GDM1 (cell line): Measurements from ENCODE around the gene DTX4.

Source experiments
- DNase-seq: peaks from one replicate; lab custom pipeline; 2025; lab: John Stamatoyannopoulos, UW

Gene DTX4

DNA sequence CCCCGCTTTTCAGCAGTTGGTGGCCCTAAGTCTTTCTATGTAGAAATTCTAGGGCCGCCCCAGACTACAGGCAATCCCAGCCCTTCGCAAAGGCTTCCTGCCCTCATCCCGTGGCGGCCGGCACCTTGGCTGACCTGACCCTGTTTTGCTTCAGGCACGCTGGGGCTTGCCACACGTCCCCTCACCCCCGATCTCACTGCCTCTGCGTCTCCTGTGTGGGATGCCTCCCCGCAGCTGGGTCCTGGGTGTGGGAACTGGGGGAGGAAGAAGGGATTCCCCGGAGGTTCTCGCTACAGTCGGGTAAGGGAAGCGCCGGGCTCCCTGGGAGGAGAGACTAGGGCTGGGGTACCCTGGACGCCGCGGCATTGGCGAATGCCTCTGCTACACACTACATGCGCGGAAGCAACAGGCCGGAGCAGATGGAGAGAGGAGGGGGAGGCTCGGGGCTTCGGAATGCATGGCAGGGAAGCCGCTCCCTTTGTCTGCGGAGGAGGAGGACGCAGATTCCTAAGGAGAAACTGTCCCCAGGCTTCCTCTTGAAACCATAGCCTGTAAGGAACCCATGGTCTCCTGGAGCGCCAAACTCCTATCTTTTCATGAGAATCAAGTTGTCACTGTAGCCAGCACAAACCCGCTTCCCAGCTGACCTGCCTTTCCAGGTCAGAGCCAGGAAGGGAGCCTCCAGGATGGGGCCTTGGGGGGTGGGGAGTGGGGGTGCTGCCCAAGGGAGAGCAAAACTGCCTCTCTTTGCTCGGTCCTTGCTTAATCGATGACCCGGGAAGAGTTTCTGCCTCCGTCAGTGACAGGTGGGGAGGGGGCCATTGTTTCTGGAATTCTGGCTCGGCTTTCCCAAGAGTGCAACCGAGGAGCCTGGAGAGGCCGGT lies 1.4 kb downstream of the DTX4 start:
- no peak for DNase-seq

DNA sequence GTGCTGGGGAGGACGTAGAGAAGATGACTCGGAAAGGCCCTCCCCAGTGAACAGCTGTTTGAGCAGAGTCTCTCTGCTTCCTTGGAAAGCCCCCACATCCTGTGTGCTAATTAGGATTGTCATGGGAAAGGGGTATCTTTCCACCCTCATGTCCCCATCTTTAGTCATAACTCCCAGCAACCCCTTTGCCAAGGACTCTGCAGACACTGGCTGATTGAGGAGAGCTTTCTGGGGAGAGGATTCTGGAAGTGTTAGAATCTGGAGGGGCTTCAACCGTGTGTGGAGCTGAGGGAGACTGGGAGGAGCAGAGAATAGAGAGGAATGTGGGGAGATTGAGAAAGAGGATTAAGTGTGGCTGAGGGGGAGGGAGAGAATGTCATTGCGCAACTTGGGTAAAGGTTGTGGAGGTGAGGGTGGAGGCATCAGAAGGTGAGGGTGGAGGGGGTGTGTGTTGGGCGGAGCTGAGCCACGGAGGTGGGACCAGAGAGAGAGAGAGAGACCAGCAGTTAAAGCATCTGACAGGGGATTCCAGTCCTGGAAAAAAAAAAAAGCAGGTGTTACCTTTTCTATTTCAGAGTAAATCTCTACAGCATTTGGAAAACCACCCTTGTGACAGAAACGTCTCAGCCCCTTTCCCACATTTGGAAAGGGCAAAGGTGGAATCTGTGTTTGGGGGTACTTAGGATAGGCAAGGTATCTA lies 2.2 kb downstream of the DTX4 start:
- no peak for DNase-seq

DNA sequence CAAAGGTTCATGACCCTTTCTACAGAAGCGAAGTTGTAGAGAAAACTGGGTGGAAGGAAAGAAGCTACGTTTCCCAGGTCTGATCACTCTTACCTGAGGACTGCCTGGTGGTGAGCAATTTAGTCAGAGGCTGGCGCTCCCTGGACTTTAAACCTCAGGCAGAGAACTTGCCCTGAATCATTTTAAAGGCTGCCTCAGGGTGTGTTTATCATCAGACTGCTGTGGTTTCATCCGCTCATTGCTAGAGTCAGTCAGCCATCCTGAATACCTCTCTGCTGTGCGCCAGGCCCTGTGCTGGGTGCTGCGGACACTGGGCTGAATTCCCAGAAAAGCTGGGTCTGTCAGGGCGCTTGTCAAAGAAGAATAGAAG lies 2.7 kb downstream of the DTX4 start:
- DNase-seq = no peak

DNA sequence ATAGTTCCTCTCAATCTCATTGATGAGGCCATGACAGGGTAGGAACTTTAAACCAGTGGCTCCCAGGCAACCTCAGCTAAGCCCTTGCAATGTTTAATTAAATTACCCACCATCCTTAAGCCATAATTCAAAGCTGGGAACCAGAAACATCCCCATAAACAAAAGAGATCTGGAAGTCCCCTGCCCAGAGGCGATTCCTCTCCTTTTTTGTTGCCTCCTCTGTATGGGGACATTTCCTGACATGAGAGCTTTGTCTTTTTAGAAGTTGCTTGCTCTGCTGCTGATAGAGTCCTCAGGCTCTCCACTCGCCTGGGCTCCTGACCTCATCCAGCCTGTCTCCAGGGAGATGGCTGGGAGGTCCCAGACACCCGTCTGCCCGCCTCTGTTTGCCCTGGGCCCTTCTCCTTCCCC lies 3.2 kb downstream of the DTX4 start:
- no peak for DNase-seq

DNA sequence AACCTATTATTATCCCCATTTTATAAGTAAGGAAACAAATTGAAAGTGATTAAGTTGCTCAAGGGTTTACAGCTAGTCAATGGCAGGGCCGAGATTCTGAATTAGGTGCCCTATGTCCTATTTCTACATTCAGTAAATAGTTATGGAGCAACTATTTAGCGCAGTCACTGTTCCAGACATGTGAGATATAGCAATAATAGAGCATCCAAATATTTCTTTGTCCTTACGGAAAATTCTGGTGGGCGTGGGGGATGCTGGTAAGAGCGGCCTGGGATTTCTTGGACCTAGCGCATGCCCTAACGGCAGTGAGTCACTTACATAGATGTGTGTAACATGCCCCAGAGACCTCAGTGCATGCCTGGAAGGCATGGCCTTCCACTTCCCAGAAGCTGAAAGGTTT lies 4.4 kb downstream of the DTX4 start:
- no peak for DNase-seq

DNA sequence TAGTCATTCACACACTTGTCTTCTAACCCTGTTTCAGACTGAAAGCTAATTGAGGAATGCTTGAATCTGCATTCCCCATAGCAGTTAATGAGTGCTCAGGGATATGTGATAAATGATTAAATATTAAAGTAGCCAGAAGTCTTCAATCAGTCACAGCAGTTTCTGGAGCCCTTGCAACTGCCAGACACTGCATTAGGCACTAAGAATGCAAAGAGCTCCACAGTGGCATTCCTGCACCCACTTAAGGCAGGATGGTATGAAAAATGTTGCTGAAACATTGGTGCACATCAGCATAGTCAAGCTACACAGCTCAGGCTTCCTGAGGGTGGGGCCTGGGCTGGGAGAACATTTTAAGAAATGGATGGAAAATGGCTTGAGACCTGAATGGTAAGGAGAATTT lies 6.5 kb downstream of the DTX4 start:
- DNase-seq = no peak

DNA sequence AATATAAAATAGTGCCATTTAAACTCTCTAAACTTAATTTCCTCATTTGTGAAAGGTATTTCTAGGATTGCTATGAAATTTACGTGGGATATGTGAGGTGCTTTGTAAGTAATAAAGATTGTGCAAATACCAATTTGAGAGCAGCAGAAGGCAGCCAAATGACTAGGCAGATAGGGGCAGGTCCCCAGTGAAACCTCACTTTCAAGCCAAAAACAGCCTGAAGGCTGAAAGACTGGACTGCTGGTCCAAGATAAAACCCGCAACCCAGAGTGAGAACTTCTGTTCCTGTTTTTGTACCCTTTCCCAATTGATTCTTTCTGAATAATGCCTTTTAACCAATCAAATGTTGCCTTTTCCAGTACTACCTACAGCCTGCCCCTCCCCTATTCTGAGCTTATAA lies 7.2 kb downstream of the DTX4 start:
- no peak for DNase-seq

DNA sequence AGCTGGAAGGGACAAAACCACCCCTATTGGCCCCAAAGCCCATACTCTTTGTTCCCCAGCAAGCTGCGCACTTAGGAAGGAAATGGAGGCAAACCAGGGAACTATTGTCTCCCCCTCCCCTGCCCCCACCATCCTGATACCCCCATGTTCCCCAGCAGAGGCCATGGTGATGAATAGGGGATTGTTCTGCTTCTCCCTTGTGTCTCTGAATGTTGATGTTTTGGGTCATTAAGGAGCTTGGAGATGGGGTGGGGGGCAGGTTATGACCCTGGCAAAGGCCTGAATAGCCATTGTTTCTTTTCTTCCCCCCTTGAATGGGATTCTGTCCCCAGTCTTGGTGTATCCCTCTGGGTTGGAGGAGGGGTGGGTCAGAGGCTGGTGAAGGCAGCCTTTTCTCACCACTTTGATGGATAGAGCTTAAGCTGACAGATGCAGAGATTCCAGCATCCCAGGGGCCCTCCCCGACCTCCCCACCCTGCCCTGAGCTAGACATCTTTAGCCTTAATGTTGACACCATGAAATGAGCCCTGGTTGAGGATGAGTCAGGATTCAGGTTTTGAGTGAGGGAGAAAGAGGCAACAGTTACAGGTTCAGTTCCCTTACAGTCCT lies 8.3 kb downstream of the DTX4 start:
- DNase-seq = no peak

DNA sequence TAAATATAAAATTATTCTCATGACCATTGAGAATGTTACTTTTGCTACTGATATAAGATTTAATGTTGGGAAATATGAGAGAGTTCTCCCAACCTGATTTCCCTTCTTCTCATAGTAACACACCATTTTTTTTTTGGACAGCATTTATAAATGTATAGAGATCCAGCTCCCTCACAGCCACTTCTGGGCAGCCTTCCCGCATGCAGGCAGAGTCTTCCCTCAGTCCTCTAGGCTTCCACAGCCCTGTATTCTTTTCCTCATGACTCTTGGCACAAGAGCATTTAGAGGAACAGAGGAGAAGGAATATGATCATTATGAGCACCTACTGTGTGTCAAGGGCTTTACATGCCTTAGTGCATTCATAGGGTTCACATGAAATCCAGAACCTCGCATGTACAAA lies 9.0 kb downstream of the DTX4 start:
- no peak for DNase-seq

DNA sequence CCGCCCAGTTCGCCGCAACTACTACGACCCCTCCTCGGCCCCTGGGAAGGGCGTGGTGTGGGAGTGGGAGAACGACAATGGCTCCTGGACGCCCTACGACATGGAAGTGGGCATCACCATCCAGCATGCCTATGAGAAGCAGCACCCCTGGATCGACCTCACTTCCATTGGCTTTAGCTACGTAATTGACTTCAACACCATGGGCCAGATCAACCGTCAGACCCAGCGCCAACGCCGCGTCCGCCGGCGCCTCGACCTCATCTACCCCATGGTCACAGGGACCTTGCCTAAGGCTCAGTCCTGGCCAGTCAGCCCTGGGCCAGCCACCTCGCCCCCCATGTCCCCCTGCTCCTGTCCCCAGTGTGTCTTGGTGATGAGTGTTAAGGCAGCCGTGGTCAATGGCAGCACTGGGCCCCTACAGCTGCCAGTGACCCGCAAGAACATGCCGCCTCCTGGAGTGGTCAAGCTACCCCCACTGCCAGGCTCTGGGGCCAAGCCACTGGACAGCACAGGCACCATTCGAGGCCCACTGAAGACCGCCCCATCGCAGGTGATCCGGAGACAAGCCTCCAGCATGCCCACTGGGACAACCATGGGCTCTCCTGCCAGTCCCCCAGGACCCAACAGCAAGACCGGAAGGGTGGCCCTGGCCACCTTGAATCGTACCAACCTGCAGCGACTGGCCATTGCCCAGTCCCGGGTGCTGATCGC lies 10.0 kb downstream of the DTX4 start:
- DNase-seq = no peak

DNA sequence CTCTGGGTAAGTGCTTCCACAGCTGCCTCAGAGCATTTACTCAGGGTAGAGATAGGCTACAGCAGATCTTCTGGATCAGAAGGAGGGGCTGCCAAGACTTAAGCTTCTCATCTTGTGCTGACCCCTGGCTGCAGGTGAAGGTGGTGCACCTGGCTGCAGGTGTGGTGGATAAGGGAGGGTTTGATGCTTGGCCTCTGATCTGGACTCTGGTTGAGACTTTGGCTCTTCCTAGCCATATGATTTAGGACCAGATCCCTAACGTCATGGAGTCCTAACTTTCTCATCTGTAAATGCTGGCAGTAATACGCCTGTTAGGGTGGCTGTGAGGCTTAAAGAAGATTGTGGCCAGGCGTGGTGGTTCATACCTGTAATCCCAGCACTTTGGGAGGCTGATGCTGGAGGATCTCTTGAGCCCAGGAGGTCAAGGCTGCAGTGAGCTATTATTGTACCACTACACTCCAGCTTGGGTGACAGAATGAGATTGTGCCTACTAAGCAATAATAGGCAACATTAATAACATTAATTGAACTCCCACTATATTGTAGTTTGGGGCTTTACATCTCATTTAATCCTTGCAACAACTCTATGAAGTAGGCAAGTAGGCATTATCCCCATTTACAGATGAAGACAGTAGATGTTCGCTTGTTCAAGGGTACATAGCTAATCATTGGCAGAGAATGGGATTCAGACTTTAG lies 10.7 kb downstream of the DTX4 start:
- no peak for DNase-seq

DNA sequence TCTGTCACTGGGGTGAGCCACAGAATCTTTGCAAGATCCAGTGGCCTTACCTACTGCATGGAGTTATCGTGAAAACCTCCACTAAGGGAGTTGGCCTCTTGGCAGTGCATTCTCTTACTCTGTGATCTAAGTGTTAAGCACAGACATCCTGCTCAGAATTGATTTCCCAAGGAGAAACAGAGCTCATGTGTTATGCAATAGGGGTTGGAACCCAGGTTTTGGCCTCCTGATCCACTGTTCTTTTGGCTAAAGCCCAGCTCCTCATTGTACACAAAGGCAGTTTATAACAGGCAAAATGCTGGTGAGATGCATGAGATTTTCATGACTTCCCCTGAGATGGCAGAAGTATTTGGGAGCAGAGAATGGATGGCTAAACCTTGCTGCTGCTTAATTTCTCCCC lies 11.8 kb downstream of the DTX4 start:
- DNase-seq = no peak

DNA sequence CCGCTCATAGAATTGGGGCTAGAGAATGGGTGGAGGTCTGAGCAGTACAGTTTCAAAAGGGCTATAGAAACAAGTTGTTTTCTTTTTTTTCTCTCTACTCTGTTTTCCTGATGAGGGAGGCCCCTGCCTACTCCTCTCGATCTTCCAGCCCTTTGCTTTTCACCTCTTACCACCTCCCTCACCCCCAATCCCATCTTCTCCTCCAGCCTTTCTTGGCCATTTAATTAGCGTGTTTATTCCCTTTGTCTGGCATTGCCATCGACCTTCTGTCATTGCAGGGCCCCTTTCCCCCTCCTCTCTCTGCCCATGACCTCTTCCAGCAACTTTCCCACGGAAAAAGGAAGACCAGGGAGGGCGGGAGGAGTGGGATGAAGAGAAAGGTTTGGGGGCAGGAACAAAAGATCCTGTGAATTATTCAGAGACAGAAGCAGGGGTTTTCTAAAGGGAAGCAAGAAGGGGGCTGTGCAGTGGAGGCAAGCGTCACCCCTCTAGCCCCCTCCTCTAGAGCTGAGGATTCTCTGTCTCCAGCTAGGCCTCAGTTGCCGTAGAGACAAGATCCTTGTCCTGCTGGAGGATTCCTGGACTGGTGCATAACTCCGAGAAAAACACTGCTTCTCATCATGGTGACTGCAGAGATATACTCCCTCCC lies 12.9 kb downstream of the DTX4 start:
- no peak for DNase-seq

DNA sequence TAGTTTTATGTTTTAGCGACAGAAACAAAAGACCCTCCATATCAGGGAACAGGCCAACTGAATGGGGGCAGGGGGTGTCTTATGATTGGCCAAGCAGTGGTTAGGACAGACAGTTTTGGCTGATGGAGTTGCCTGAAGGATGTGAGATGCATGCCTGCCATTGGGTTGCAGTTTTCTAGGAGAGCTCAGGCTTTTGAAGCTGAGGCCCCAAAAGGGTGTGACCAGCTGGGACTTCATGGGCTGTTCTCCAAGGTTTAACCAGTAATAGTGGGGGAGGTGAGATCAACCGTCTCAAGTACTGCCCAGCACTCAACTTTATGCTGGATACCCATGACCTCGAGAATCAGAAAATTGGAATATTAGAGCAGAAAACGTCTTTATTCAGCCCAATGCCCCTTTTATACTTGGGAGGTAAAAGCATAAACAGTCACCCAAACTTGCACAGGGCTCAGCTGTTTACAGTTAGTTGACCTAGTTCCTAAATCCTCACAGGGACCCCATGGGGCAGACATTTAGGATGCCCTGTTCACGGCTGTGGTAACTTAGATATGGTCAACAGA lies 13.5 kb downstream of the DTX4 start:
- DNase-seq = no peak

DNA sequence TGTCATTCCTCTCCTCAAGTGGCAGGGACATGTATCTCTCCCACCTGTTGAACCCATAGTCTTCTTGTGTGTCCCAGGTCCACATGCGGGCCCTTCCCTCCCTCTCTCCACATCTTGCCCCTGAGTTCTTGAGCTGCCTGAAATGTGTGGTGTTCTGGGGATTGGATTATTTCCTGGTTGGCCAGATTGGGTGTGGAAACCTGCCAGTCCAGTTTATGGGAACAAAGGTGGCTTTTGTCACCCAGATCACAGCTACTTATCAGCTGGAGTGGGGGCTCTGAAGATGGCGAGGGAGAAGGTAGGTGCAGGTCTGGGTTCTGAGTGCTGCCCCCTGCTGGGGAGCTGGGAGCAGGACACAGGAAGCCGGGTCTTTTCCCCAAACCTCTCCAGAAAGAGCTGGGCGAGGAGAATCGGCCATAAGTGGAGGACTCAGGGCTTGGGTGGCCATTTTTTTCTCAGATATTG lies 14.2 kb downstream of the DTX4 start:
- no peak for DNase-seq

DNA sequence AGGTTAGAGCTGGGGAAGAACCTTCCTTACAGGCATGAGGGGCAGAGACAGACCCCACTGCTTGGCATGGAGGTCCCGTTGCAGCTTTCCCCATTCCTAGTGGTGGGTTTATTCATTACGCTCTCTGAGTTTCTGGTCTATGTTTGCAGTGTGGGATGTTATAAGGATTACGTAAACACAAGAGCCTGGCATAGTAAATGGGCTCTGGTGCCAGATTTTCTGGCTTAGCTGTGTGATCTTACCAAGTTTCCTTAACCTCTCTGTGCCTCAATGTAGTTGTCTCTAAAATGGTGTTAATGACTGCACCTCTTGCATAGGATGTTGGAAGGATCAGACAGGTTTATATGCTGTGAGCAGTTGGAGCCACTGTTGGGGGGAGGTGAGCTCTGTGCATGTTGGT lies 15.1 kb downstream of the DTX4 start:
- no peak for DNase-seq

DNA sequence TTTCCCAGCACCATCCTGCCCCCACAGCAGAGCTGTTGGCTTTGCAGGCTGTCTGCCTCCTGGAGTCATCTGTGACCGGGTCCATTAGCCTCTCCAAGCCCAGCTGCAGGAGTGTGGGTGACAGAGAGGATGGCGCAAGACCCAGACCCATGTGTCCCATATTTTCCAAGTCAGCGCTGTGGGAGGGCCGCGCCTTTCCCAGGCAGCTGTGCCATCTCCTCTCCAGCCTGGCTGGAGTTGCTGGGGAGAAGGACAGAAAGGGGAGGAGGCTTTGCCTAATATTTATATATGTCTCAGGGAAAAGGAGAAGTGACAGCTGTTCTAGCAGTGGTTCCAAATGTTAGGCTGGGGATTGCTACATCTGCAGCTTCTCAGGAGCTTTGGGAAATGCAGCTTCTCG lies 15.7 kb downstream of the DTX4 start:
- DNase-seq = no peak

DNA sequence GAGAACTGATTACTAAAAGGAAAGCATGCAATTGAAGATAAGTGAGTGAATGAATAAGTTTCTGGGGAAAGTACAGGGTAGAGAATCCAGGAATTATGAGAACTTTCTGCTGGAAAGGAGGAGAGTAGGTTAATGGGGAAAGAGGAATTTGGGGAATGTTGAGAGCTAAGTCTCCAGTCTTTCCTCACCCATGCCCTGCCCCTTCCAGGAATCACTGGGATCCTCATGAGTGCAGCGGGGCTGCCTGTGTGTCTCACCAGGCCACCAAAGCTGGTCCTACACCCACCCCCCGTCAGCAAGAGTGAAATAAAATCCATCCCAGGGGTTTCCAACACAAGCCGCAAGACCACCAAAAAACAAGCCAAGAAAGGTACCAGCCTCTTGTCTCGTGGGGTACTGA lies 17.0 kb downstream of the DTX4 start:
- no peak for DNase-seq

DNA sequence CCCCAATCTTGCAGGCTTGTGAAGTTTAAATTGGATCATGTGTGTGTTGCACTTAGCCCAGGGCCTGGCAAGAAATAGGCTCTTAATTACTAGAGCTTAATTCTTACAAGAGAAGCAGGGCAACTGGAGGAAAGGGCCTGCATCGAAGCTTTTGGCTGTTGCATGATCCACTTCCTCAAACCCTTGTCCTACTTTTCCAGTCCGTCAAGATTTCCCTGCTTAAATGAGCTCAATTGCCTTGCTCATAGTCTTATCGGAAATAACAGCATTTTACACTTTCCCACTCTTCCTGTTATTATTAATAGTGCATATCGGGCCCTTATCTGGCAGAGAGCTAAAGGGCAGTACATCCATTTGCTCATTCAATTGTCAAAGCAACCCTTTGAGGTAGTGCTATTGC lies 18.1 kb downstream of the DTX4 start:
- DNase-seq = no peak

DNA sequence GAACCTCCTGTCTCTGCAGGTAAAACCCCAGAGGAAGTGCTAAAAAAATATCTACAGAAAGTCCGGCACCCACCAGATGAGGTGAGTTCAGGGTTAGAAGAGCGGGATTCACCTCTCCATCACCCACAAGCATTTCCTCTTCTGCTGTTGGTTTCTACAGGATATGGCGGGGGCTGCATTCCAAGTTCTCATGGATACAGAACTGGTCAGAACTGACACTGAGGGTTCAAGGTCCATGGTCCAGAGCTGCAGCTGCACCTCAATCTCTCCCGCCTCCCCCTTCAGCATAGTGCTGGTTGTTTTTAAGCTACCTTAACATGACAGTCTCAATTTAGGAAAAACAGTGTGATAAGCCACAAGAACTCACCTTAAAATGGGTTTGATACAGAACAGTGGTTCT lies 19.2 kb downstream of the DTX4 start:
- no peak for DNase-seq

DNA sequence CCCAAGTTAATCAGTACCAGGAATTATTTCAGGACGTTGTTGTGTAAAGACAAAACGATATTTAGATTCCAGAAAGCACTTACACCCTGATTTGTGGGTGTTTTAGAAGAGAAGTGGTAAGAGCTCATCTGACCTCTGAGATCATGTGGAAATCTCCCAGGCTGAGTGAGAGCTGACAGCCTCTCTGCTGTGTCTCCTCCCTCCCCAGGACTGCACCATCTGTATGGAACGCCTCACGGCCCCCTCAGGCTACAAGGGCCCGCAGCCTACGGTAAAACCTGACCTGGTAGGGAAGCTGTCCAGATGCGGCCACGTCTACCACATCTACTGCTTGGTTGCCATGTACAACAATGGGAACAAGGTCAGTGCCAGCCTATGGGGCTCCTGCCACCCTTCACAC lies 20.0 kb downstream of the DTX4 start:
- no peak for DNase-seq
